Measurements from ENCODE around the gene CERS5.
"Not testable (repeated sequence)": the region's sequence is repeated elsewhere in the genome, so short reads cannot be mapped to it uniquely, and the experiment has no call there.

Gene CERS5

GRCh38 chr12:50186681-50187080 is 19.5 kb upstream of the CERS5 start:
- no peak for DNase-seq (ENCODE audit: low read depth)

- DNase-seq (ENCODE audit: low read depth), result no peak
These were observed 18.9 kb upstream of the CERS5 start for GRCh38 chr12:50185970-50186663.

GRCh38 chr12:50185301-50185895 is 18.2 kb upstream of the CERS5 start:
- no peak for DNase-seq (ENCODE audit: low read depth)

GRCh38 chr12:50184261-50184660 is 17.1 kb upstream of the CERS5 start:
- DNase-seq (ENCODE audit: low read depth), result no peak

GRCh38 chr12:50182461-50182860 is 15.3 kb upstream of the CERS5 start:
- DNase-seq (ENCODE audit: low read depth), result no peak

GRCh38 chr12:50181691-50182090 is 14.5 kb upstream of the CERS5 start:
- no peak for DNase-seq (ENCODE audit: low read depth)

- DNase-seq (ENCODE audit: low read depth), result no peak
These were observed 8.5 kb upstream of the CERS5 start for GRCh38 chr12:50175716-50176026.

GRCh38 chr12:50174971-50175715 is 8.0 kb upstream of the CERS5 start:
- no peak for DNase-seq (ENCODE audit: low read depth)

GRCh38 chr12:50166799-50167048 is 445 bp downstream of the CERS5 start:
- DNase-seq (ENCODE audit: low read depth), result no peak

GRCh38 chr12:50164963-50165362 is 2.2 kb downstream of the CERS5 start:
- DNase-seq (ENCODE audit: low read depth), result no peak

DNA sequence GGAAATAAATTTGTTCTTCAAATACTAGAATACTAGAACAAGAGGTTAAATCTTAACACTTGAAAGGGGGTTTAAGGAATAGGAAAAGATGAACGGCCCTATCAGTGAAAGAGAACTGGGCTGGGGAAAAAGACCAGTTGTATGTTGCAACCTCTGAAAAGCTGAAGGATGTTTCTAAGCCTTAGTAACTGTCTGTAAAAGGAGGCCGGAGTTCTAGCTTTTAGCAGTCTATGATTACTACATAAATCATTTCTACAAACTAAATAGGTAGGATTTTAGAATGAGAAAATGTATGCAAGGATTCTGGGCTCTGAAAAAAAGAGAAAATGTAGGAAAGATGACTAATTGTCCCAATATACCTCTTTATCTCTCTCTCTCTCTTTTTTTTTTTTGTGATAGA is 4.9 kb downstream of the CERS5 start:
- no peak for DNase-seq (ENCODE audit: low read depth)

DNA sequence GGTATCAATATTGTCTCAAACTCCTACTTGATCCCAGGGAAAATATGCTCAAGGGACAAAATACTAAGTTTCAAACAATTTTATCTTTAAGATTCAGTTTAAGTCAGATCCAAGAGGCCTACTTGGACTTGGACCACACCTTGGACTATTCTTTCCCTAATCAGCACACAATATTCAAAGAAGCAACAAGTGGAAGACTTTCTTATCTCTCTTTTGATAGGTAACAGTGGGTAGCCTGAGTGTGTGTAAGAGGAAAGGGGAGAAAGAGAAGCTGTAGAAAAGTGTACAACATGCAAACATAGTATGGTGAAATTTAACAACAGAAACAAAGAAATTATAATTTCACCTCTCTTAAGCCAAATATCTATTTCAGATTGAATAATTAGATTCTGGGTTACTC is 6.5 kb downstream of the CERS5 start:
- no peak for DNase-seq (ENCODE audit: low read depth)

DNA sequence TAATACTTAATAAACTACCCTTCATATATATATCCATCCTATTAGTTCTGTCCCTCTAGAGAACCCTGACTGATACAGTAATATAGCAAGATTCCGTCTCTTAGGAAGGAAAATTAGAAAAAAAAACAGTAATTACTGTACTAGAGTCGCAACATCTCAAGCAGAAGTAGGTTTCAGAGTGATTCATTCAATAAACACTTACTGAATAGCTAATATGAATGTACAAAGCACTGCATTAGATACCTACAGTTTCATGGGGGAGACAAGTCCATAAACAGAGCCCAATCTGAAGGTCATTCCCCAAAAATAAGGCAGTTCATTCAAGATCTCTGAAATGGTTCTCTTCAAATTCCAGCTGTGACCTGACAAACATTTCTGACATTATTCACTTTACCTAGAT is 9.9 kb downstream of the CERS5 start:
- no peak for DNase-seq (ENCODE audit: low read depth)

- no peak for DNase-seq (ENCODE audit: low read depth)
These were observed 10.5 kb downstream of the CERS5 start for GRCh38 chr12:50156641-50157040.

DNA sequence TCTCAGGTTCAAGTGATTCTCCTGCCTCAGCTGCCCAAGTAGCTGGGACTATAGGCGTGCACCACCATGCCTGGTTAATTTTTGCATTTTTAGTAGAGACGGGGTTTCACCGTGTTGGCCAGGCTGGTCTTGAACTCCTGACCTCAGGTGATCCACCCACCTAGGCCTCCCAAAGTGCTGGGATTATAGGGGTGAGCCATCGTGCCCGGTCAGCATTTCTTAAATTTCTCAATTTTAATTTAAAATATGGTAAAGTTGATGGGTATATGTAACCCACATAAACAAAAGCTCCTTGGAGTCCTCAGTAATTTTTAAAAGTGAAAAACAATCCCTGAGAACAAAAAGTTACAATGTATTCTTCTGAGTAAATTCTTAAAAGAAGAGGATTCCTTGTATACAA is 12.2 kb downstream of the CERS5 start:
- DNase-seq (ENCODE audit: low read depth), result not testable (repeated sequence)

DNA sequence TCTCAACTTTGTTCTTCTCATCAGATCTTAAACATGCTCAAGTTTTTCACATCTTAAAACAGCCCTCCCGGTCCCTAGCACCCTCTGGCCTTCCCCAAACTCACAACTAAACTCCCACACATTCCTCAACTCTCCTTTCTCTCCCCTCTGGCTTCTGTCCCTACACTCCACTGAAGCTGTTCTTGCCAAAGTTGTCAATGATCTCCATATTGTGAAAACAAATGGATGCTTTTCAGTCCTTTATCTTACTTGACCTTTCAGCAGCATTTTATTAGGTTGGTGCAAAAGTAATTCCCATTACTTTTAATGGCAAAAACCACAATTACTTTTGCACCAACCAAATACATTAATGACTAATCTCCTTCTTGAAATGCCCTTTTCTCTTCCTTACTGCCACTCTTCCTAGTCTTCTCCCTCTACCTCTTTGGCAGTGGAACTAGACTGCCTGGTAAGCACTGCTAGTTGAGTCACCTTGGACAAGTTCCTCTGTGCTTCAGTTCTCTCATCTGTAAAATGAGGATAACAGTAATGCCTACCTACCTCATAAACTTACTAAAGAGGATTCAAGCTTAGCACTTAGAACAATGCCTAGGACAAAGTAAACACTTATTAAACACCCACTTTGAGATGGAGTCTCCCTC is 16.0 kb downstream of the CERS5 start:
- no peak for DNase-seq (ENCODE audit: low read depth)

GRCh38 chr12:50149311-50149710 is 17.9 kb downstream of the CERS5 start:
- no peak for DNase-seq (ENCODE audit: low read depth)

DNA sequence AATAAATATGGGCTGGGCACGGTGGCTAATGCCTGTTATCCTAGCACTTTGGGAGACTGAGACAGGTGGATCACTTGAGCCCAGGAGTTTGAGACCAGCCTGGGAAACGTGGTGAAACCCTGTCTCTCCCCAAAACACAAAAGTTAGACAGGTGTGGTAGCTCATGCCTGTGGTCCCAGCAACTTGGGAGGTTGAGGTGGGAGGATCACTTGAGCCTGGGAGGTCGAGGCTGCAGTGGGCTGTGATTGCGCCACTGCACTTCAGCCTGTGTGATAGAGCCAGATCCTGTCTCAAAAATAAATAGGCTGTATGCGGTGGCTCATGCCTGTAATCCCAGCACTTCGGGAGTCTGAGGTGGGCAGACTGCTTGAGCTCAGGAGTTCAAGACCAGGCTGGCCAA is 19.2 kb downstream of the CERS5 start:
- DNase-seq (ENCODE audit: low read depth), result not testable (repeated sequence)

DNA sequence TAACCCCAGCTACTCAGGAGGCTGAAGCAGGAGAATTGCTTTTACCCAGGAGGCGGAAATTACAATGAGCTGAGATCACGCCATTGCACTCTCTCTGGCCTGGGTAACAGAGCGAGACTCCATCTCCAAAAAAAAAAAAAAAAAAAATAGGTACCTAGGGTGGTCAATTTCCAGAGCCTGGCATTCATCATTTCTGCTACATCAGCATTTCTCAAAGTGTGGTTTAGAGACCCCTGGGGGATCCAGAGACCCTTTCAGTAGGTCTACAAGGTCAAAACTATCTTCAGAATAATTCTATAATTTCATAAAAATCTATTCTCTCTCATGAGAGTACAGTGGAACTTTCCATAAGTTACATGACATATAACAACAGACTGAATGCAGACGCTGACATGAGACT is 19.9 kb downstream of the CERS5 start:
- DNase-seq (ENCODE audit: low read depth), result no peak

DNA sequence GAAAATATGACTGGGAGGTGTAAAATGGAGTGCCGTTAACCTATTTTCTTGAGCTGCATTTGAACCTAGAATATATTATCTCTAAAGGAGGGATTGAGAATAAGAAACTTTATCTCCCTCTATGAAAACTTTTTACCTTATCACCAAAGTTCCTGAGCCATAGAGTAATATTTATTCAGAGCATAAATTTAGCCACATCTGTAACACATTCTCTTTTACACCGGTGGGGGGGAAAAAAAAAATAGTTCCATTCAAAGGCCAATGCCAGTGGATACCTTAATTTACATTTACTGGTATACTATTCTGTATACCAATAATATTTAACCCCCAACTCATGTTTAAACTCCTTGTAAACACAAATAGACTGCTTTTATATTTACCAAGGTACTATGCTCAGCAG is 21.7 kb downstream of the CERS5 start:
- DNase-seq (ENCODE audit: low read depth), result no peak

DNA sequence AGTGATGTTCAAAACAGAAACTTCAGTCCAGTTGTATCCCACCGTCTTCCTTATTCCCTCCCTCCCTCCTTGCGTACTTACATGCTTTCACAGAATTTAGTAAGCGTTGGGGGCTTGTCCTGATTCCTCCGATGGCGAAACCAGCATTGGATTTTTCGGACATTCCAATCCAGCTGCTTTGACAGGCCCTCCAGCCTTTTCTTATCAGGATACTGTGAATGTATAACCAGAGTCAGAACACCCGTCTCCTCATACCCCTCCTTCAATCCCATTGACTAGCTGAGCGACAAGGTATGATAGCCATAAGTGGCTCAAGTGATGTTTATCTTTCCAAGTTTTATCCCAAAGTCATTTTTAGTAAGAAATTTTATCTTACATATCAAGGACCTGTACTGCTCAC is 24.2 kb downstream of the CERS5 start:
- DNase-seq (ENCODE audit: low read depth), result no peak

GRCh38 chr12:50132505-50133135 is 34.5 kb downstream of the CERS5 start:
- no peak for DNase-seq (ENCODE audit: low read depth)

DNA sequence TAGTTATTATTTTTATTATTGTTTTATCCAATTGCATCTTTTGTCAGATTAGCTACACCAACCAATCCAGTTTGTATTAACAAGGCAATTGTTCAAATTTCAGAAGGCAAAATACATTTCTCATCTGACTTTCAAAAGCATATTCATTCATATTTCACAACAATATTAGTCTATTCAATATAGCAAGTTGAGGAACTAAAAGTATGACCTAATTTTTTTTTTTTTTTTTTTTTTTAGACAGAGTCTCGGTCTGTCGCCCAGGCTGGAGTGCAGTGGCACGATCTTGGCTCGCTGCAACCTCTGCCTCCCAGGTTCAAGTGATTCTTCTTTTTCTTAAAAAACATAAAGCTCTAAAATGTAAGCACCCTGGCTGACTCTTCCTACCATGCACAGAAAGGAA is 37.9 kb downstream of the CERS5 start:
- DNase-seq (ENCODE audit: low read depth), result no peak
